Hepatocyte (in vitro differentiated cells): ENCODE data around the gene MORC1.

ENCODE experiments used
- EZH2 ChIP-seq: fragments of 200-600 bp; sonication (generic); IDR thresholded peaks from 2 replicates; pipeline ENCODE4 v1.6.1; 2016; ENCODE audit warnings: antibody characterized with exemption, mild to moderate bottlenecking, borderline replicate concordance
- EZH2phosphoT487 ChIP-seq: fragments of 200-600 bp; sonication (generic); IDR thresholded peaks from one replicate; pipeline ENCODE4 v1.6.1; 2018; ENCODE audit warnings: antibody characterized with exemption, mild to moderate bottlenecking, low read depth, moderate library complexity; ENCODE audit not compliant: unreplicated experiment, severe bottlenecking
- TF ChIP-seq, protein P1 (sequence below): fragments of 200-600 bp; sonication (generic); IDR thresholded peaks from 2 replicates; pipeline ENCODE4 v1.5.1; 2016; ENCODE audit warnings: antibody characterized with exemption, mild to moderate bottlenecking; ENCODE audit not compliant: poor library complexity

DNA sequence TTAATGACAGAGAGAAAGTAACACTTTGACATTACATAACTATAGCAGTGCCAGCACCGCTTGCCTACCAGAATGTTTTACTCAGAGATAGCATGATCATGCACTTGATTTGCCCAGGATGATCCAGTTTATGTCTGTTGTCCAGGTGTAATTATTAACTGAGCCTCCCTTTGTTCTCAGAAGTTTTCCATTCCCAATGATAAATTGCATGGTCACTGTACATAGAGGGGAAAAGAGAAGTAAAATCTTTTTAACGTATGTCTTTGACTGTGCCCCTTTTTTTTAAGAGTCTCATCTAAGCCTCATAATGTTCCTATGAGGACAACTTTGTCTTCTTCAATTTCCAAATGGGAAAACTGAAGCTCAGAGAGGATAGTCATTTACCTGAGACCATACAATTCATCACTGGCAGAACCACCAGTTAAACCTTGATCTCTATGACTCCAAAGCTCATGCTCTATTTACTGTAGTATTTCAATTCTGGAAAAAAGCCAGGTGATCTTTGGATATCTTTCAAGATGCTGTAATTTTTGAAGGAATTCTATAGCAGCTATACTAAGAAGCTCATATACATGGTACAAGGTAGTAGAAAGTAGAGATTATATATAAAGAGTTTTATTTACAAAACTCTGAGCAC, 43.7 kb upstream of the MORC1 start:
- TF ChIP-seq, protein P1, sequence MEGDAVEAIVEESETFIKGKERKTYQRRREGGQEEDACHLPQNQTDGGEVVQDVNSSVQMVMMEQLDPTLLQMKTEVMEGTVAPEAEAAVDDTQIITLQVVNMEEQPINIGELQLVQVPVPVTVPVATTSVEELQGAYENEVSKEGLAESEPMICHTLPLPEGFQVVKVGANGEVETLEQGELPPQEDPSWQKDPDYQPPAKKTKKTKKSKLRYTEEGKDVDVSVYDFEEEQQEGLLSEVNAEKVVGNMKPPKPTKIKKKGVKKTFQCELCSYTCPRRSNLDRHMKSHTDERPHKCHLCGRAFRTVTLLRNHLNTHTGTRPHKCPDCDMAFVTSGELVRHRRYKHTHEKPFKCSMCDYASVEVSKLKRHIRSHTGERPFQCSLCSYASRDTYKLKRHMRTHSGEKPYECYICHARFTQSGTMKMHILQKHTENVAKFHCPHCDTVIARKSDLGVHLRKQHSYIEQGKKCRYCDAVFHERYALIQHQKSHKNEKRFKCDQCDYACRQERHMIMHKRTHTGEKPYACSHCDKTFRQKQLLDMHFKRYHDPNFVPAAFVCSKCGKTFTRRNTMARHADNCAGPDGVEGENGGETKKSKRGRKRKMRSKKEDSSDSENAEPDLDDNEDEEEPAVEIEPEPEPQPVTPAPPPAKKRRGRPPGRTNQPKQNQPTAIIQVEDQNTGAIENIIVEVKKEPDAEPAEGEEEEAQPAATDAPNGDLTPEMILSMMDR: no peak
- TF ChIP-seq EZH2 (no peak), EZH2phosphoT487 (no peak)
